ENCODE data around the gene DENND4C.

DENND4C gene

DNA sequence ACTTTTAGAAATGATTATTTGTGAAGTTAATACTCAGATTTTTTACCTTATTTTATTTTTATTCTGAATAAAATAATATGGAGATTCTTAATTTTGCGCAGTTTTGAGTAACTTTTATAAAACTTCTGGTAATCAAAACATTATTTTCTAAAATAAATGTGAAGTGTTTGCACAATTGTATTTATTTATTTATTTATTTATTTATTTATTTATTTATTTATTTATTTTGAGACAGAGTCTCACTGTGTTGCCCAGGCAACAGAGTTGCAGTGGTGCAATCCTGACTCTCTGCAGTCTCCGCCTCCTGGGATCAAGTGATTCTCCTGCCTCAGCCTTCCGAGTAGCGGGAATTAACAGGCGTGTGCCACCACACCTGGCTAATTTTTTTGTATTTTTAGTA is 76.1 kb downstream of the DENND4C start:
- Mint-ChIP-seq H3K27ac (no peak overlapping the region), H3K27me3 (no peaks in the 10 kb centered on the region), H3K36me3 (ENCODE audit: low read depth) (peaks cover 73% of the 10 kb centered on the region), H3K4me3 (no peak overlapping the region), H3K4me1 (ENCODE audit: low read depth) (no peaks in the 10 kb centered on the region), H3K9me3 (no peaks in the 10 kb centered on the region)
- intact Hi-C loops (cut with micrococcal nuclease): no loop called here

DNA sequence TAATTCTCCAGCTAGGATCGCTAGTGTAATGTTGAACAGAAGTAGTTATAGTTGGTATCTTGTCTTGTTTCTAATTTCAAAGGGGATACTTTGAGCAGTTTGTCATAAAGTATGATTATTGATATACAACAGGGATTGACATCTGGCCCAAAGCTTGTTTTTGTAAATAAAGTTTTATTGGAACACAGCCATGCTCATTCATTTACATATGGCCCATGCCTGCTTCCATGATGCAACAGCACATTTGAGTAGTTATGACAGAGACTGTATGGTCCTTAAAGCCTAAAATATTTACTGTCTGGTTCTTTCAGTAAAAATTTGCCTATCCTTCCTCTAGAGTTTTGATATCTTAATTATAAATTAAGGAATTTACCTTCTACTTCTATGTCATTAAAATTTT is 79.8 kb downstream of the DENND4C start:
- Mint-ChIP-seq H3K9me3 (no peaks in the 10 kb centered on the region), H3K4me3 (no peak overlapping the region), H3K27me3 (no peaks in the 10 kb centered on the region), H3K36me3 (ENCODE audit: low read depth) (peaks cover 56% of the 10 kb centered on the region), H3K4me1 (ENCODE audit: low read depth) (no peaks in the 10 kb centered on the region), H3K27ac (no peak overlapping the region)
- intact Hi-C loops (cut with micrococcal nuclease): no loop called here

DNA sequence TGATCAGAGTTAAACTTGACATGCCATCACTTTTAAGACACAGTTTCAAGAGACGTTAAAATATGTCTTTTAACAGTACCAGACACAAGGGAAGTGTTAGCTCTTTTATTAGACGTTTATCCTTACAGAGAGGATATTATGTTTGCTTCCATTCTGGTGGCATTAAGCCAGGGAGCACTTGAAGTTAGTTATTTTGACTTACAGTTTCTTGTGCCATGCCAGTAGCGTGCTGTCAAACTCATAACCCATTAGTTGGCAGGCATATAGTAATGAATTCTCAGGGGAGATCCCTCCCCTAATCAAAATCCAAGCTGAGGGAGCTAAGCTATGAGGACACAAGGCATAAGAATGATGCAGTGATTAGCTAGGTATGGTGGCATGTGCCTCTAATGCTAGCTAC is 83.1 kb downstream of the DENND4C start:
- H3K27ac Mint-ChIP-seq: no peak overlapping the region
- intact Hi-C loops (cut with micrococcal nuclease): no loop called here

DNA sequence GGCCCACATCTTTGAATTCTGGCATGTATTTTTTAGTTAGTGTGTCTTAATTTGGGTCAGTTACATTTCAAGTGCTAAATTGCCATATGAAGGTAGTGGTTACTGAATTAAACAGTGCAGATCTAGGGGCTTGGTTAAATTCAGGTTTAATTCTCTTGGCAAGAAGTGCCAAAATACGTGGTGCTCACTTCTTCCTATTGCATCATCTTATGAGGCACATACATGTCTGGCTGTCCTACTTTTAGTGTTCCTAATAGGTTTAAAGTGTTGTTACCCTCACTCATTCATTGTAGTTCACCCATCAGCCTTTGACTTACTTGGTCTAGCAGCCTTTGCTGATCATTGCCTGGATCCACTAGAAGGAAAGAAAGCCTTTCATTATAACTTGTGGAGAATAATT is 90.0 kb downstream of the DENND4C start:
- H3K4me3 Mint-ChIP-seq: no peak overlapping the region
- no peaks in the 10 kb centered on the region for H3K9me3 Mint-ChIP-seq
- peaks cover 84% of the 10 kb centered on the region for H3K36me3 Mint-ChIP-seq (ENCODE audit: low read depth)
- no peaks in the 10 kb centered on the region for H3K27me3 Mint-ChIP-seq
- intact Hi-C loops (cut with micrococcal nuclease): loop anchor here (5.0 to 10.0 kb wide), 2 partner anchors 37 to 134 kb away; no protein-coding TSS in a partner anchor
- H3K4me1 Mint-ChIP-seq (ENCODE audit: low read depth): no peaks in the 10 kb centered on the region
- H3K27ac Mint-ChIP-seq: no peak overlapping the region

More for the DNA sequence above, 83.1 kb downstream of the DENND4C start:
- no peaks in the 10 kb centered on the region for H3K27me3 Mint-ChIP-seq
- no peaks in the 10 kb centered on the region for H3K9me3 Mint-ChIP-seq
- no peak overlapping the region for H3K4me3 Mint-ChIP-seq
- peaks cover 51% of the 10 kb centered on the region for H3K36me3 Mint-ChIP-seq (ENCODE audit: low read depth)
- H3K4me1 Mint-ChIP-seq (ENCODE audit: low read depth): no peaks in the 10 kb centered on the region

DNA sequence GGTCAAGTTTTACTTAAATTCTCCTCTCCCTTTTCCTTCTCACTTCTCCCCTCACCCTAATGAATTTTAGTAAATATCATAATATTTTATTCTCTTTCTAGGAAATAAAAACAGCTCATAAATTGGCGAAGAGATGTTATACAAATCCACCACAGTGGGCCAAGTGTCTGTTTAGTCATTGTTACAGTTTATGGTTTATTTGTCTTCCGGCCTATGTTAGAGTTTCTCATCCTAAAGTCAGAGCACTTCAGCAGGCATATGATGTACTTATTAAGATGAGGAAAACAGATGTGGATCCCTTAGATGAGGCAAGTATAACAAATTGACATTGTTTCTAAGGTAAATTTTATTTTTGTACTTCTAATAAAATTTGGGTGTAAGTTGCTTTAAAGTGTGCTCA is 101.4 kb downstream of the DENND4C start:
- no peak overlapping the region for H3K4me3 Mint-ChIP-seq
- H3K27me3 Mint-ChIP-seq: no peaks in the 10 kb centered on the region
- H3K27ac Mint-ChIP-seq: no peak overlapping the region
- H3K36me3 Mint-ChIP-seq (ENCODE audit: low read depth): peaks cover 92% of the 10 kb centered on the region
- H3K4me1 Mint-ChIP-seq (ENCODE audit: low read depth): no peaks in the 10 kb centered on the region
- intact Hi-C loops (cut with micrococcal nuclease): no loop called here
- H3K9me3 Mint-ChIP-seq: no peaks in the 10 kb centered on the region

DNA sequence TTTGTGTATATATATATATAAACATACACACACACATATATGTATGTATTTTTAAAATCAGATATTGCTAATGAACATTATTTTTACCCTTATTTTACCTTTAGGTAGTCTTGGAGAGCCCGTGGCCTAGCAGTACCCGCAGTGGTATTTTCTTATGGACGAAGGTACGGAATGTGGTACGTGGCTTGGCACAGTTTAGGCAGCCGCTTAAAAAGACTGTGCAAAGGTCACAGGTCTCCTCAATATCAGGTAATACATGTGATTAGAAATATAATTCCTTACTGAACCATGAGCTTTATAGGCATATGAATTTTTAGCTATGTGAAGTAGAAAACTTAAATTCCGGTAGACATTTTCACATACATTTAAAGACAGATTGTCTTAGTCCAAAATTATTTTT is 105.7 kb downstream of the DENND4C start:
- Mint-ChIP-seq H3K4me1 (ENCODE audit: low read depth) (no peaks in the 10 kb centered on the region), H3K27me3 (no peaks in the 10 kb centered on the region), H3K36me3 (ENCODE audit: low read depth) (peaks cover 95% of the 10 kb centered on the region), H3K4me3 (no peak overlapping the region), H3K9me3 (no peaks in the 10 kb centered on the region), H3K27ac (no peak overlapping the region)
- intact Hi-C loops (cut with micrococcal nuclease): loop anchor here (5.0 kb wide), 1 partner anchor 36 kb away; no protein-coding TSS in a partner anchor

DNA sequence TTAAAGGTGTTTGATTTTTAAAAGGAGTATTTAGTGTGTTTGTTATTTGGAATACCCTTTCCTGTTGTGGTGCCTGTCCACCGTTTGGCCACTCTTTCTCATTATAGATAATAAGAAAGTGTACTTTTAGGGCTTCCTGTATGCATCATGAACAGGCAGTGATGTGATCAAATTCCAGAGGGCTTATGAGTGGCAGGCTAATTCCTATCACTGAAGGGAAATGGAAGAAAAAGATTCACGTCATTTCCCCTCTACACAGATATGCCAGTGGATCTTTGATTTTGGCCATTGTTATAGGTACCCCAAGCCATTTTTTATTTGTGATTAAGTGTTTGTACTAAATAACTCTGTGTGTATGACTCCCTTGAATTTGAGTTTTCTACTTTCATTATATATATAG is 112.5 kb downstream of the DENND4C start:
- Mint-ChIP-seq H3K9me3 (no peaks in the 10 kb centered on the region), H3K4me3 (no peak overlapping the region), H3K27ac (no peak overlapping the region), H3K27me3 (no peaks in the 10 kb centered on the region), H3K4me1 (ENCODE audit: low read depth) (no peaks in the 10 kb centered on the region), H3K36me3 (ENCODE audit: low read depth) (peaks cover 89% of the 10 kb centered on the region)
- intact Hi-C loops (cut with micrococcal nuclease): no loop called here

DNA sequence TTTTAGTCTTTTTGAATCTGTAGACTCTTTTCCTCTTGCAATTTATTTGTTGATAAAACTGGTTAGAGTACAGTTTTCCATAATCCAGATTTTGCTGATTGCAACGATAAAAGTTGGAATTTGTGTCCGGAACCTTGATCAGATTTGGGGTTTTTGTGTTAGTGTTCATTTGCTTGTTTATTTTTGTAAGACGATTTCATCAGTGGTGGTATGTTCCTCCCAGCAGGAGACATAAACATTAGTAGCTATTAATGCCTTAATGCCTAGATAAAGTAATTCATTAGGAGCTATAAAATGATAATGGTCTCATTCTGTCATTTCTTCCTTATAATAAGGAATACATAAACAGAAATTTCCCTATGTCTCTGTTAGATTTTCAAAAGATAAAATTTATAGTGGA is 128.2 kb downstream of the DENND4C start:
- no peaks in the 10 kb centered on the region for H3K4me1 Mint-ChIP-seq (ENCODE audit: low read depth)
- intact Hi-C loops (cut with micrococcal nuclease): loop anchor here (5.0 kb wide), 1 partner anchor 36 kb away; no protein-coding TSS in a partner anchor
- no peak overlapping the region for H3K4me3 Mint-ChIP-seq
- H3K27me3 Mint-ChIP-seq: no peaks in the 10 kb centered on the region
- peaks cover 80% of the 10 kb centered on the region for H3K36me3 Mint-ChIP-seq (ENCODE audit: low read depth)
- H3K27ac Mint-ChIP-seq: no peak overlapping the region
- H3K9me3 Mint-ChIP-seq: no peaks in the 10 kb centered on the region

DNA sequence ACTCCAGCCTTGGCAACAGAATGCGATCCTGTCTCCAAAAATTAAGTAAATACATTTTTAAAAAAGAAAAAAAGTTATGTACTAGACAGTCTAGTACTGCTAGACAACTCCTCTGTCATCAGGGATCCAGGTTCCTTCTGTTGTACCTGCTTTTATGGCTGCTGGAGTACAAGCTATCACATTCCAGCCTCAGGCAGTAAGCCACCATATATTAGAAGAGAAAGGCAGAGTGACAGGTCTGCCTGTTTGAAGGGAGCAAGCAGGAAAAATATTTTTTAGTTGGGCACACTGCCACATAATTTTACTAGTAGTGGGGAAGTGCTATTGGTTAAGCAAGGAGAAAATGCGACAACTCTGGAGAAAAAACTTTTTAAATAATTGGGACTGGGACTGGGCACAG is 138.6 kb downstream of the DENND4C start:
- Mint-ChIP-seq H3K36me3 (ENCODE audit: low read depth) (peaks cover 87% of the 10 kb centered on the region), H3K9me3 (no peaks in the 10 kb centered on the region), H3K4me3 (no peak overlapping the region), H3K27me3 (no peaks in the 10 kb centered on the region), H3K4me1 (ENCODE audit: low read depth) (no peaks in the 10 kb centered on the region), H3K27ac (no peak overlapping the region)
- intact Hi-C loops (cut with micrococcal nuclease): no loop called here

DNA sequence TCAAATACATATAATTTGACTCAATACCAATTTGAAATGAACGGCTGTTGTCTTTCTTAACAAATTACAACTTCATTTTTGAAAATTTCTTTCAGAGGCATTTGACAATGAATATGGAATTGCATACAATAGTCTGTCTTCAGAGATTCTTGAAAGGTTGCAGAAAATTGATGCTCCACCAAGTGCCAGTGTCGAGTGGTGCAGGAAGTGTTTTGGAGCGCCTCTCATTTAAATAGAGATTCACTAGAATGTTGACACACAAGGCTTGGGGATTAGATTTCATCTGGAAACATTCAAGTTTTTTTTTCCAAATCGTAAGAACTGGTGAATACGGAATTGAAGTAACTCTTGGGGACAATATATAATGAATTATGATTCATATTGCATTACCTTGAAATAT is 141.4 kb downstream of the DENND4C start:
- Mint-ChIP-seq H3K4me3 (no peak overlapping the region), H3K9me3 (no peaks in the 10 kb centered on the region), H3K36me3 (ENCODE audit: low read depth) (peaks cover 90% of the 10 kb centered on the region), H3K27me3 (no peaks in the 10 kb centered on the region), H3K4me1 (ENCODE audit: low read depth) (peaks cover 7% of the 10 kb centered on the region), H3K27ac (no peak overlapping the region)
- intact Hi-C loops (cut with micrococcal nuclease): loop anchor here (5.0 kb wide), 1 partner anchor 35 kb away; no protein-coding TSS in a partner anchor

DNA sequence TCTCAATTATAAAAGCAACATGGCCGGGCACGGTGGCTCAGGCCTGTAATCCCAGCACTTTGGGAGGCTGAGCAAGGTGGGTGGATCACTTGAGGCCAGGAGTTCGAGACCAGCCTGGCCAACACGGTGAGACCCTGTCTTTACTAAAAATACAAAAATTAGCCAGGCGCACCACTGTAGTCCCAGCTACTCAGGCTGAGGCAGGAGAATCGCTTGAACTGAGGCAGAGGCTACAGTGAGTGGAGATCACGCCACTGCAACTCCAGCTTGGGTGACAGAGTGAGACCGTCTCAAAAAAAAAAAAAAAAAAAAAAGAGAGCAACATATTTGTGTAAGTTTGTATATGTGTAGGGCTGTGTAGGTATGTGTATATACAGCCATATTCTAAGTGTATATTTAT is 142.1 kb downstream of the DENND4C start:
- Mint-ChIP-seq H3K27me3 (no peaks in the 10 kb centered on the region), H3K27ac (no peak overlapping the region), H3K9me3 (no peaks in the 10 kb centered on the region), H3K4me1 (ENCODE audit: low read depth) (peaks cover 7% of the 10 kb centered on the region), H3K4me3 (no peak overlapping the region), H3K36me3 (ENCODE audit: low read depth) (peaks cover 90% of the 10 kb centered on the region)
- intact Hi-C loops (cut with micrococcal nuclease): loop anchor here (5.0 kb wide), 1 partner anchor 35 kb away; no protein-coding TSS in a partner anchor

DNA sequence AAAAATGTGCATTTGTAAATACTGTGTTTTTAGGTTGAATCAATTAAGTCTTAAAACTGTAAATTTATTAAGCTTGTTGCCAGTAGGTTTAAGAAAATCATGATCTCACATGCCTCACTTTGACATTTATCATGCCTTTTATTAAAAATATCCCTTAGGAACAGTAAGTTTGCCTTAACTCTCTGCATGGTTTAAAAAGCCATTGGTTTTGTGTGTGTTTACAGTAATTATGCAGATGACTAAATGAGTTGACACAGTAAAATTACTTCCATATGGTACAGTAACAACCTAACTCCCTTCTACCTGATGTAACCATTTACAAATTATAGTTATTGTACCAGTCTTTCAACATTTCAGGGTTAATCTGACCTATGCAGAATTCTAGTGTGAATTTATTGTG is 143.0 kb downstream of the DENND4C start:
- H3K9me3 Mint-ChIP-seq: no peaks in the 10 kb centered on the region
- H3K4me1 Mint-ChIP-seq (ENCODE audit: low read depth): peaks cover 14% of the 10 kb centered on the region
- H3K4me3 Mint-ChIP-seq: no peak overlapping the region
- no peak overlapping the region for H3K27ac Mint-ChIP-seq
- H3K36me3 Mint-ChIP-seq (ENCODE audit: low read depth): peaks cover 91% of the 10 kb centered on the region
- H3K27me3 Mint-ChIP-seq: no peaks in the 10 kb centered on the region
- intact Hi-C loops (cut with micrococcal nuclease): loop anchor here (5.0 kb wide), 1 partner anchor 36 kb away; no protein-coding TSS in a partner anchor

DNA sequence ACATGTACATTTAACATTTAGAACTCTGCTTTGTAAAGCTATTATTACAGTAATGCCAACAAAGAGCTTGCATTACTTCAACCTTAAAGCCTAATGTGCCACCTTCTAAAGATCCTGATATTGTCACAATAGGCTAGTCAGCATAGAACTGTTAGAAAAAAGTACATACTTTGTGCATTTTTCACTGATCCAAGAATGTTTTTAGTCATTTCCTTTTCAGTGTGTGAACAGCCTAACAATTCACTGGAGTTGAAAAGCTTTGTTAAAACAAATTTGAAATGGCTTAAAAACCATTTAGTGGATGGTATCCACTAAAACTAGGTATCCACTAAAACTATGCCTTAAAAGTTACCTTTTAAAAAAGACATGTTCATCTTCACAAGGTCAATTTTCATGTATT is 145.0 kb downstream of the DENND4C start:
- H3K36me3 Mint-ChIP-seq (ENCODE audit: low read depth): peaks cover 94% of the 10 kb centered on the region
- H3K27me3 Mint-ChIP-seq: no peaks in the 10 kb centered on the region
- peaks cover 28% of the 10 kb centered on the region for H3K4me1 Mint-ChIP-seq (ENCODE audit: low read depth)
- intact Hi-C loops (cut with micrococcal nuclease): no loop called here
- H3K9me3 Mint-ChIP-seq: no peaks in the 10 kb centered on the region
- H3K27ac Mint-ChIP-seq: no peak overlapping the region
- H3K4me3 Mint-ChIP-seq: no peak overlapping the region

DNA sequence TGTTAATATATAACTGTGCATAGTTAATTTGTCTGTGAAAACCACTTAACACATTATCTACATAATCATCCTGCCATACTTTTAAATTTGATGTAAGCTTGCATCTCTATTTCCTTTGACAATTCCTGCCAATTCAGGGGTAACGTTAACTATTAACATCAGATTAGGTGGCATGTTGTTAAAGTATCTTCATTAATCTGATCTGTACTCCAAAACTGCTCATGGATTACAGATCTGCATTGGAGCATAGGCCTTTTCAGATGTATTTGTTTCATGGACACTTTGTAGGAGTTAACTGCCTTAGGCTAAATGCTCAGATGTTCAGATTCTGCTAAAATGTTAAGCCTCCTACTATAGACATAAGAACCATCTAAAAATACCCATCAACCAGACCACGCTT is 146.4 kb downstream of the DENND4C start:
- intact Hi-C loops (cut with micrococcal nuclease): no loop called here
- Mint-ChIP-seq H3K36me3 (ENCODE audit: low read depth) (peaks cover 90% of the 10 kb centered on the region), H3K9me3 (no peaks in the 10 kb centered on the region), H3K4me1 (ENCODE audit: low read depth) (peaks cover 36% of the 10 kb centered on the region), H3K4me3 (no peak overlapping the region), H3K27ac (no peak overlapping the region), H3K27me3 (no peaks in the 10 kb centered on the region)

DNA sequence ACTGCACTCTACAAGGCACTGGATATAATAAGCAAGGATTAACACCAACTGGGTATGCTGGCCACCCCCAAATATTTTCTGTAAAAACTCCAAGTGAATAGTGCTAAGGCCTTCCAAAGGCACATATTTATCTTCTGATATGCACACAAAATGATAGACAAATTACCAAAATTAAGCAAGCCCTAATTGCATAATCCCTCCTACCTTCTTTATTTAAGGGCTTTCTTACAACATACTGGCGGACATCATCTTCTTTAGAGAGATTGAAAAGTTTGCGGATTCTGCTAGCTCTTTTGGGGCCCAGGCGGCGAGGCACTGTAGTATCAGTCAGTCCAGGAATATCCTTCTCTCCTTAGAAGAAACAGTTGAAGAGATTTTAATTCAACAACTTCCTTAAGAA is 147.7 kb downstream of the DENND4C start:
- H3K27me3 Mint-ChIP-seq: no peaks in the 10 kb centered on the region
- no peaks in the 10 kb centered on the region for H3K9me3 Mint-ChIP-seq
- H3K36me3 Mint-ChIP-seq (ENCODE audit: low read depth): peaks cover 78% of the 10 kb centered on the region
- peaks cover 36% of the 10 kb centered on the region for H3K4me1 Mint-ChIP-seq (ENCODE audit: low read depth)
- intact Hi-C loops (cut with micrococcal nuclease): no loop called here
- H3K27ac Mint-ChIP-seq: peak overlapping the region; percentile 97
- H3K4me3 Mint-ChIP-seq: peak overlapping the region; percentile 96

Data from dendritic cell treated with granulocyte-macrophage colony-stimulating factor and Interleukin-4, amounts not matched to agents 40 ng/mL and 50 ng/mL, for 4 days (primary cell).